IMR-90 (cell line): Measurements from ENCODE around the gene KLRF2. TPM values are rescaled to one million over a fixed set of nuclear protein-coding genes. Genes with fewer than 3 reads are reported as not detected.

Source experiments
- ATAC-seq: fragments of 200-7000 bp; cut with Tn5 transposase; 2 replicates; pipeline ENCODE4 v1.9.1; 2020; ENCODE audit warnings: low read depth, mild to moderate bottlenecking, moderate library complexity
- BruUV-seq: library from RNA; stranded (reverse); fragments of 400-500 nt; replicated peaks from 2 replicates; lab custom pipeline; 2021; lab: Mats Ljungman, UMichigan
- CTCF ChIA-PET: fragments of 300-600 bp; formaldehyde crosslinking; extraction: SDS; loops from one replicate; lab custom pipeline; 2021; ENCODE audit warnings: antibody characterized with exemption; lab: Yijun Ruan, JAX
- POLR2A ChIA-PET: fragments of 300-600 bp; sonication (Branson Sonifier 250); formaldehyde crosslinking; loops from one replicate; lab custom pipeline; 2022; ENCODE audit warnings: antibody characterized with exemption; ENCODE audit not compliant: unreplicated experiment; lab: Charles Lee
- DNase-seq: peaks from one replicate; pipeline ENCODE4 v3.0.0; 2013
- H2AFZ ChIP-seq: replicated peaks from 2 replicates; pipeline ENCODE3; 2013; ENCODE audit warnings: low read length, mild to moderate bottlenecking; ENCODE audit not compliant: poor library complexity
- H2AK5ac ChIP-seq: 2 replicates; pipeline ENCODE4 v1.6.1; 2013; ENCODE audit warnings: low read depth, low read length, inconsistent platforms
- H2AK9ac ChIP-seq: replicated peaks from 2 replicates; pipeline ENCODE3; 2013; ENCODE audit warnings: mild to moderate bottlenecking, low read depth, low read length, moderate library complexity; ENCODE audit not compliant: poor library complexity
- H2BK120ac ChIP-seq: 2 replicates; pipeline ENCODE4 v1.6.1; 2013; ENCODE audit warnings: low read depth, low read length, inconsistent platforms
- H2BK15ac ChIP-seq: 3 replicates; pipeline ENCODE4 v1.6.1; 2013; ENCODE audit warnings: low read depth, low read length, inconsistent platforms
- H2BK20ac ChIP-seq: 2 replicates; pipeline ENCODE4 v1.6.1; 2013; ENCODE audit warnings: low read depth, mild to moderate bottlenecking, inconsistent platforms, low read length, moderate library complexity
- H2BK5ac ChIP-seq: 2 replicates; pipeline ENCODE4 v1.6.1; 2013; ENCODE audit warnings: mild to moderate bottlenecking, low read depth, low read length, inconsistent platforms; ENCODE audit not compliant: poor library complexity, severe bottlenecking
- H3K14ac ChIP-seq: replicated peaks from 2 replicates; pipeline ENCODE4 v1.6.1; 2013; ENCODE audit warnings: low read depth, low read length, inconsistent platforms
- H3K18ac ChIP-seq: 2 replicates; pipeline ENCODE4 v1.6.1; 2013; ENCODE audit warnings: low read depth, low read length, control low read depth
- H3K23ac ChIP-seq: 2 replicates; pipeline ENCODE4 v1.6.1; 2013; ENCODE audit warnings: low read depth, low read length, inconsistent platforms
- H3K27ac ChIP-seq: 2 replicates; pipeline ENCODE4 v1.5.1; 2013; ENCODE audit warnings: mild to moderate bottlenecking, control low read depth, low read length; ENCODE audit not compliant: insufficient read depth
- H3K27me3 ChIP-seq: 2 replicates; pipeline ENCODE4 v1.6.1; 2013; ENCODE audit warnings: low read length; ENCODE audit not compliant: control insufficient read depth, insufficient read depth
- H3K36me3 ChIP-seq: 2 replicates; pipeline ENCODE4 v1.6.1; 2013; ENCODE audit warnings: low read length, mixed read lengths; ENCODE audit not compliant: control insufficient read depth, insufficient read depth
- H3K4ac ChIP-seq: 2 replicates; pipeline ENCODE4 v1.6.1; 2013; ENCODE audit warnings: low read depth, low read length, inconsistent platforms
- H3K4me1 ChIP-seq: 2 replicates; pipeline ENCODE4 v1.6.1; 2013; ENCODE audit warnings: low read length, mixed read lengths; ENCODE audit not compliant: control insufficient read depth, insufficient read depth
- H3K4me2 ChIP-seq: 2 replicates; pipeline ENCODE4 v1.6.1; 2013; ENCODE audit warnings: low read depth, mild to moderate bottlenecking, control low read depth, low read length, moderate library complexity
- H3K4me3 ChIP-seq: 2 replicates; pipeline ENCODE4 v1.5.1; 2013; ENCODE audit warnings: low read depth, mild to moderate bottlenecking, control low read depth, low read length, moderate library complexity; ENCODE audit not compliant: insufficient read depth
- H3K56ac ChIP-seq: 2 replicates; pipeline ENCODE4 v1.6.1; 2013; ENCODE audit warnings: low read length, inconsistent platforms; ENCODE audit not compliant: insufficient read depth; ENCODE audit errors: extremely low read depth
- H3K79me1 ChIP-seq, 2 experiments: 2 replicates each; pipeline ENCODE4 v1.6.1; 2013; ENCODE audit warnings: low read length in 2 of 2, inconsistent platforms in 1 of 2, low read depth in 1 of 2
- H3K9ac ChIP-seq: 2 replicates; pipeline ENCODE4 v1.6.1; 2013; ENCODE audit warnings: low read depth, low read length, control low read depth
- H3K9me1 ChIP-seq: 2 replicates; pipeline ENCODE4 v1.6.1; 2013; ENCODE audit warnings: low read length, inconsistent platforms; ENCODE audit not compliant: insufficient read depth
- H3K9me3 ChIP-seq: 2 replicates; pipeline ENCODE4 v1.6.1; 2013; ENCODE audit warnings: low read length; ENCODE audit not compliant: control insufficient read depth, insufficient read depth
- H4K20me1 ChIP-seq: 2 replicates; pipeline ENCODE4 v1.6.1; 2013; ENCODE audit warnings: low read length, inconsistent platforms; ENCODE audit not compliant: insufficient read depth
- H4K5ac ChIP-seq: 2 replicates; pipeline ENCODE4 v1.6.1; 2013; ENCODE audit warnings: mild to moderate bottlenecking, low read depth, low read length, control low read depth
- H4K8ac ChIP-seq, 2 experiments: 2 replicates each; pipeline ENCODE4 v1.6.1; 2013; ENCODE audit warnings: low read depth in 2 of 2, low read length in 2 of 2, control low read depth in 1 of 2, inconsistent platforms in 1 of 2
- H4K91ac ChIP-seq: 2 replicates; pipeline ENCODE4 v1.6.1; 2013; ENCODE audit warnings: low read depth, low read length, inconsistent platforms; ENCODE audit not compliant: insufficient read depth
- CEBPB ChIP-seq: IDR thresholded peaks from 2 replicates; pipeline ENCODE4 v1.6.1; 2012; ENCODE audit warnings: low read depth, low read length, improper control_type of control experiment
- CHD1 ChIP-seq: IDR thresholded peaks from 2 replicates; pipeline ENCODE4 v1.6.1; 2012; ENCODE audit warnings: low read depth, low read length, improper control_type of control experiment
- FOS ChIP-seq: fragments of 150-350 bp; IDR thresholded peaks from 2 replicates; pipeline ENCODE4 v1.6.1; 2016; ENCODE audit warnings: low read depth, low read length
- MAFK ChIP-seq: IDR thresholded peaks from 2 replicates; pipeline ENCODE4 v1.6.1; 2012; ENCODE audit warnings: low read depth, low read length, improper control_type of control experiment
- MAZ ChIP-seq: IDR thresholded peaks from 2 replicates; pipeline ENCODE4 v1.6.1; 2012; ENCODE audit warnings: low read depth, mild to moderate bottlenecking, low read length, improper control_type of control experiment, moderate library complexity, borderline replicate concordance
- NFE2L2 ChIP-seq: fragments of 150-350 bp; IDR thresholded peaks from 2 replicates; pipeline ENCODE4 v1.6.1; 2016; ENCODE audit warnings: low read depth, mild to moderate bottlenecking, low read length
- POLR2A ChIP-seq: IDR thresholded peaks from 2 replicates; pipeline ENCODE4 v1.6.1; 2012; ENCODE audit warnings: mild to moderate bottlenecking, low read depth, low read length
- RAD21 ChIP-seq: IDR thresholded peaks from 2 replicates; pipeline ENCODE4 v1.6.1; 2012; ENCODE audit warnings: low read length, improper control_type of control experiment
- RFX5 ChIP-seq: IDR thresholded peaks from 2 replicates; pipeline ENCODE4 v1.8.0; 2012; ENCODE audit warnings: low read depth, mild to moderate bottlenecking, low read length, moderate library complexity
- SMC3 ChIP-seq: fragments of 150-350 bp; IDR thresholded peaks from 2 replicates; pipeline ENCODE4 v1.6.1; 2016; ENCODE audit warnings: low read depth, mild to moderate bottlenecking, antibody characterized with exemption, low read length, moderate library complexity
- USF2 ChIP-seq: fragments of 150-350 bp; IDR thresholded peaks from 2 replicates; pipeline ENCODE4 v1.6.1; 2017; ENCODE audit warnings: mild to moderate bottlenecking, antibody characterized with exemption, low read length, low read depth
- WGBS, 2 experiments: methylation state at CpG; one replicate each; pipeline versions ENCODE4 v1.1.5 to v1.1.7; 2013; ENCODE audit warnings: missing lambda C conversion rate in 2 of 2; ENCODE audit not compliant: insufficient read length in 1 of 2; ENCODE audit errors: extremely low coverage in 2 of 2; 5-methylcytosine and 5-hydroxymethylcytosine counted together
- dilution Hi-C: fragments of 300-500 bp; cut with HindIII; formaldehyde crosslinking; loops from one replicate; pipeline ENCODE4 v1.14.3; 2018; ENCODE audit warnings: low sequenced_read_pairs; ENCODE audit not compliant: unreplicated experiment
- in situ Hi-C: fragments of 300-500 bp; cut with MboI; formaldehyde crosslinking; loops from 3 replicates; pipeline ENCODE4 v1.14.3; 2019; ENCODE audit warnings: low sequenced_read_pairs, inconsistent platforms, mixed read lengths
- intact Hi-C: fragments of 100-400 bp; cut with micrococcal nuclease; formaldehyde crosslinking; loops from 2 replicates; pipeline ENCODE4 v1.10.0; 2022
- polyA plus RNA-seq, 3 experiments: library from polyadenylated mRNA; depleted of rRNA; stranded (reverse); fragments of >200 nt; gene quantifications; 2 replicates each; pipeline ENCODE4 v1.2.3, GENCODE V29; 2012; ENCODE audit warnings: low replicate concordance in 1 of 3
- total RNA-seq: library from RNA; depleted of rRNA; stranded (reverse); fragments of >200 nt; gene quantifications from 2 replicates; pipeline ENCODE4 v1.2.3, GENCODE V29; 2012
- TF ChIP-seq, protein P1 (sequence below): conservative IDR thresholded peaks from 2 replicates; pipeline ENCODE4 v1.5.1; 2012; ENCODE audit warnings: mild to moderate bottlenecking, low read depth, low read length, improper control_type of control experiment

KLRF2 gene
- total and polyA plus RNA-seq, 2 of the 4 experiments (the other 2 are of a cell fraction): not detected

GRCh38 chr12:9907769-9908168, 26.5 kb downstream of the KLRF2 start:
- peaks cover 17% of the 10 kb centered on the region for H3K9me3 ChIP-seq
- no peak overlapping the region for H2AK9ac ChIP-seq
- ChIA-PET POLR2A (no interaction called here), CTCF (interaction anchor here (1.3 to 1.4 kb wide), 2 partner anchors 17 to 158 kb away, joined by 3 to 6 read pairs; no protein-coding TSS in a partner anchor)
- no peak overlapping the region for H3K9ac ChIP-seq
- DNase-seq (no peak), ATAC-seq (no peak)
- BruUV-seq: no TSS peak
- no peak overlapping the region for H4K8ac ChIP-seq
- H4K20me1 ChIP-seq: no peaks in the 10 kb centered on the region
- H3K4ac ChIP-seq: no peak overlapping the region
- TF ChIP-seq USF2 (no peak), FOS (no peak), NFE2L2 (no peak), MAZ (no peak), SMC3 (no peak), POLR2A (no peak), CEBPB (no peak), CHD1 (no peak), MAFK (no peak), RAD21 (no peak), RFX5 (no peak)
- TF ChIP-seq, protein P1, sequence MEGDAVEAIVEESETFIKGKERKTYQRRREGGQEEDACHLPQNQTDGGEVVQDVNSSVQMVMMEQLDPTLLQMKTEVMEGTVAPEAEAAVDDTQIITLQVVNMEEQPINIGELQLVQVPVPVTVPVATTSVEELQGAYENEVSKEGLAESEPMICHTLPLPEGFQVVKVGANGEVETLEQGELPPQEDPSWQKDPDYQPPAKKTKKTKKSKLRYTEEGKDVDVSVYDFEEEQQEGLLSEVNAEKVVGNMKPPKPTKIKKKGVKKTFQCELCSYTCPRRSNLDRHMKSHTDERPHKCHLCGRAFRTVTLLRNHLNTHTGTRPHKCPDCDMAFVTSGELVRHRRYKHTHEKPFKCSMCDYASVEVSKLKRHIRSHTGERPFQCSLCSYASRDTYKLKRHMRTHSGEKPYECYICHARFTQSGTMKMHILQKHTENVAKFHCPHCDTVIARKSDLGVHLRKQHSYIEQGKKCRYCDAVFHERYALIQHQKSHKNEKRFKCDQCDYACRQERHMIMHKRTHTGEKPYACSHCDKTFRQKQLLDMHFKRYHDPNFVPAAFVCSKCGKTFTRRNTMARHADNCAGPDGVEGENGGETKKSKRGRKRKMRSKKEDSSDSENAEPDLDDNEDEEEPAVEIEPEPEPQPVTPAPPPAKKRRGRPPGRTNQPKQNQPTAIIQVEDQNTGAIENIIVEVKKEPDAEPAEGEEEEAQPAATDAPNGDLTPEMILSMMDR: no peak
- no CpG with 5 or more reads among the region's 7 CpGs for WGBS, 2 experiments
- no peak overlapping the region for H2BK120ac ChIP-seq
- H3K4me3 ChIP-seq: no peak overlapping the region
- H4K5ac ChIP-seq: no peak overlapping the region
- no peak overlapping the region for H3K14ac ChIP-seq
- no peaks in the 10 kb centered on the region for H3K36me3 ChIP-seq
- intact Hi-C loops (no loop called here), dilution Hi-C loops (no loop called here), in situ Hi-C loops (no loop called here)
- no peak overlapping the region for H2AFZ ChIP-seq
- no peak overlapping the region for H3K27ac ChIP-seq
- no peaks in the 10 kb centered on the region for H3K4me1 ChIP-seq
- H3K9me1 ChIP-seq: no peaks in the 10 kb centered on the region
- no peak overlapping the region for H4K91ac ChIP-seq
- no peak overlapping the region for H2BK20ac ChIP-seq
- H2BK5ac ChIP-seq: no peak overlapping the region
- H2AK5ac ChIP-seq: no peak overlapping the region
- H3K4me2 ChIP-seq: no peak overlapping the region
- H3K23ac ChIP-seq: no peak overlapping the region
- no peaks in the 10 kb centered on the region for H3K27me3 ChIP-seq
- no peak overlapping the region for H2BK15ac ChIP-seq
- H3K79me1 ChIP-seq: no peaks in the 10 kb centered on the region
- no peak overlapping the region for H3K18ac ChIP-seq
- no peak overlapping the region for H3K56ac ChIP-seq
